GM19239 (cell line): ENCODE data around the gene VWA8.
"Not testable (repeated sequence)": the region's sequence is repeated elsewhere in the genome, so short reads cannot be mapped to it uniquely, and the experiment has no call there.

Experiments used
- DNase-seq: peaks from one replicate; pipeline ENCODE4 v3.0.0; 2011; ENCODE audit warnings: low spot score; ENCODE audit not compliant: insufficient read length
- FAIRE-seq: peaks from 2 replicates; lab custom pipeline; 2011; peaks lifted over from hg19 to GRCh38; lab: Jason Lieb, UNC

VWA8 gene

GRCh38 chr13:41548031-41548430 lies 412.9 kb downstream of the VWA8 start:
- FAIRE-seq = no peak
- no peak for DNase-seq

GRCh38 chr13:41547251-41548000 lies 413.5 kb downstream of the VWA8 start:
- DNase-seq = no peak
- no peak for FAIRE-seq

GRCh38 chr13:41546372-41547190 lies 414.3 kb downstream of the VWA8 start:
- FAIRE-seq = no peak
- DNase-seq = no peak

GRCh38 chr13:41545432-41545707 lies 415.5 kb downstream of the VWA8 start:
- no peak for DNase-seq
- FAIRE-seq = no peak

GRCh38 chr13:41543664-41544300 lies 417.1 kb downstream of the VWA8 start:
- DNase-seq (no peak), FAIRE-seq (no peak)

GRCh38 chr13:41542799-41543198 lies 418.1 kb downstream of the VWA8 start:
- DNase-seq, FAIRE-seq: not testable (repeated sequence)

- no peak for DNase-seq
- no peak for FAIRE-seq
These were observed 418.6 kb downstream of the VWA8 start for GRCh38 chr13:41542281-41542680.

GRCh38 chr13:41541142-41541938 lies 419.6 kb downstream of the VWA8 start:
- FAIRE-seq = no peak
- no peak for DNase-seq

GRCh38 chr13:41540240-41540639 lies 420.7 kb downstream of the VWA8 start:
- DNase-seq, FAIRE-seq: not testable (repeated sequence)

GRCh38 chr13:41533266-41534052 lies 427.4 kb downstream of the VWA8 start:
- DNase-seq = no peak
- no peak for FAIRE-seq

- no peak for FAIRE-seq
- DNase-seq = no peak
These were observed 432.9 kb downstream of the VWA8 start for GRCh38 chr13:41528021-41528420.

GRCh38 chr13:41520660-41521630 lies 440.0 kb downstream of the VWA8 start:
- DNase-seq = no peak
- FAIRE-seq = no peak

GRCh38 chr13:41520016-41520659 lies 440.8 kb downstream of the VWA8 start:
- FAIRE-seq = no peak

More at GRCh38 chr13:41520016-41520659, 440.8 kb downstream of the VWA8 start:
- DNase-seq = no peak
